Measurements from ENCODE around the gene SMARCE1.
"Not testable (repeated sequence)": the region's sequence is repeated elsewhere in the genome, so short reads cannot be mapped to it uniquely, and the experiment has no call there.

The SMARCE1 gene

GRCh38 chr17:40608061-40608581, 39.5 kb downstream of the SMARCE1 start:
- DNase-seq, result no peak

GRCh38 chr17:40607641-40608040, 40.0 kb downstream of the SMARCE1 start:
- DNase-seq, result no peak

- DNase-seq, result no peak
Measured at GRCh38 chr17:40606548-40607353, 40.9 kb downstream of the SMARCE1 start.

GRCh38 chr17:40605306-40605705, 42.3 kb downstream of the SMARCE1 start:
- no peak for DNase-seq

GRCh38 chr17:40604327-40605080, 43.1 kb downstream of the SMARCE1 start:
- DNase-seq, result no peak

- DNase-seq, result no peak
Measured at GRCh38 chr17:40602445-40603443, 44.9 kb downstream of the SMARCE1 start.

- no peak for DNase-seq
Measured at GRCh38 chr17:40600486-40601046, 47.1 kb downstream of the SMARCE1 start.

GRCh38 chr17:40599468-40599763, 48.2 kb downstream of the SMARCE1 start:
- DNase-seq, result no peak

- DNase-seq, result no peak
Measured at GRCh38 chr17:40598619-40599467, 48.8 kb downstream of the SMARCE1 start.

- no peak for DNase-seq
Measured at GRCh38 chr17:40598301-40598618, 49.4 kb downstream of the SMARCE1 start.

- DNase-seq, result no peak
Measured at GRCh38 chr17:40597556-40598300, 49.9 kb downstream of the SMARCE1 start.

GRCh38 chr17:40597156-40597555, 50.5 kb downstream of the SMARCE1 start:
- no peak for DNase-seq

- DNase-seq, result no peak
Measured at GRCh38 chr17:40596261-40596919, 51.2 kb downstream of the SMARCE1 start.

- DNase-seq, result no peak
Measured at GRCh38 chr17:40590742-40591141, 56.9 kb downstream of the SMARCE1 start.

GRCh38 chr17:40588552-40588951, 59.1 kb downstream of the SMARCE1 start:
- no peak for DNase-seq

GRCh38 chr17:40586264-40586663, 61.4 kb downstream of the SMARCE1 start:
- DNase-seq, result not testable (repeated sequence)

GRCh38 chr17:40584950-40585349, 62.7 kb downstream of the SMARCE1 start:
- DNase-seq, result not testable (repeated sequence)

- DNase-seq, result peak in 1 of 2 donors; percentile 80
Measured at GRCh38 chr17:40582328-40582901, 65.2 kb downstream of the SMARCE1 start.

GRCh38 chr17:40580140-40580539, 67.5 kb downstream of the SMARCE1 start:
- DNase-seq, result no peak

GRCh38 chr17:40579471-40579870, 68.1 kb downstream of the SMARCE1 start:
- DNase-seq, result no peak
